VCaP (cell line): ENCODE data around the gene EFNA5.

Experiments
- H3K27ac ChIP-seq: fragments of 450-650 bp; 2 replicates; pipeline ENCODE4 v1.5.1; 2017
- CTCF ChIP-seq: fragments of 450-650 bp; conservative IDR thresholded peaks from 2 replicates; pipeline ENCODE4 v1.5.1; 2017; ENCODE audit warnings: mild to moderate bottlenecking, moderate library complexity

Gene EFNA5

GRCh38 chr5:107558823-107559375 is 111.8 kb downstream of the EFNA5 start:
- no peak for TF ChIP-seq CTCF
- H3K27ac ChIP-seq: no peak overlapping the region

GRCh38 chr5:107557051-107557658 is 113.6 kb downstream of the EFNA5 start:
- no peak overlapping the region for H3K27ac ChIP-seq
- no peak for TF ChIP-seq CTCF

GRCh38 chr5:107556575-107556974 is 114.2 kb downstream of the EFNA5 start:
- H3K27ac ChIP-seq: no peak overlapping the region
- TF ChIP-seq CTCF: no peak

- no peak for TF ChIP-seq CTCF
- no peak overlapping the region for H3K27ac ChIP-seq
These were observed 115.2 kb downstream of the EFNA5 start for GRCh38 chr5:107555425-107556090.

GRCh38 chr5:107554776-107555424 is 115.8 kb downstream of the EFNA5 start:
- TF ChIP-seq CTCF: no peak
- no peak overlapping the region for H3K27ac ChIP-seq

- H3K27ac ChIP-seq: no peak overlapping the region
- TF ChIP-seq CTCF: no peak
These were observed 117.6 kb downstream of the EFNA5 start for GRCh38 chr5:107553117-107553555.

- TF ChIP-seq CTCF: no peak
- no peak overlapping the region for H3K27ac ChIP-seq
These were observed 119.6 kb downstream of the EFNA5 start for GRCh38 chr5:107551088-107551487.
